Stimulated activated CD4-positive, alpha-beta T cell treated with anti-CD3 and anti-CD28 coated beads, Interleukin-12 subunit alpha, Interleukin-12 subunit beta, amount 100 ng/mL, for 4 hours (primary cell): ENCODE data around the gene NEDD8.

ENCODE experiments used
- DNase-seq: peaks from one replicate; pipeline ENCODE4 v3.0.0-alpha.2; 2020

Gene NEDD8

DNA sequence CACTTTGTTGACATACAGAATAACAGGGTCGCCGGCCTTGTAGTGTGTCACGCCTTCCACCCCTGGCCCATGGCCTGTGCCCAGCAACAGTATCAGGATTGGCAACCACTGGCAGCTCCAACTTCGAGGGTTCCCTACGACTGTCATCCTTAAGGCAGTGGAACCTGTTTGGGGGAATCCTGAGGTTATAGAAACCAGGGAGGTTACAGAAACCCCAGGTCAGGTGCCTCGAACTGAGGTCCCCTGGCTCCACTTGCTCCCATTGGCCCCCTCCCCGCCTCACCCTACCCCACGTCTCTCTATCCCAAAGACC lies 37.3 kb downstream of the NEDD8 start:
- no peak for DNase-seq

DNA sequence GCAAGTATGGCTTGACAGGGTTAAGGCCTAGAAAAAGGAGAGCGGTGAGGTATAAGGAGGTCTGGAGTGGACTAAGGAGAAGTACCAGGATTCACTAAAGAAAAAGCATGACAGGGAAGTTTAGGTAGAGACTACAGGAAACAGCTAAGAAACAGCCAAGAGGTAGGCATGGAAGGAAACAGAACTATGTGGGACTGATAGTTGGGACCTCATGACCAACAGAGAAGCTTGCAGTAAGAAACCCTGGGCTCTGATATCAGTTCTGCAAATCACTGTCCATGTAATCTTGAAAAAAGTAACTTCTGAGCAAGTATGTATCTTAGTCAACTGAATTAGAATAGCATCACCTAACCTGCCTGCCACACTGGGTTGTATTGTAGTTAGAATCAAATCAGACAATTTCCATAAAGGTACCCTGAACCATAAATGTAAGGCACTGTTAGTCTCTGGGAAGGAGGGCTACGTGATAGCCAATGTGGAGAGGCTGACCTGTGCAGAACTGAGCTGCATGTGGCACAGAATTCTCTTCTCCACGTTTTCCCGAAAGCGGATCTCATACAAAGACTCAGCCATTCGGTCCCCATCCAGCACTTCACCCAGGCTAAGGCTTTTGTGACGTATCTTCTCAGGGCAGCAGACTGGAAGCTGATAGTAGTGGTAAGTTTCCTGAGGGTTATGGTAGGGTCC lies 37.8 kb downstream of the NEDD8 start:
- no peak for DNase-seq

DNA sequence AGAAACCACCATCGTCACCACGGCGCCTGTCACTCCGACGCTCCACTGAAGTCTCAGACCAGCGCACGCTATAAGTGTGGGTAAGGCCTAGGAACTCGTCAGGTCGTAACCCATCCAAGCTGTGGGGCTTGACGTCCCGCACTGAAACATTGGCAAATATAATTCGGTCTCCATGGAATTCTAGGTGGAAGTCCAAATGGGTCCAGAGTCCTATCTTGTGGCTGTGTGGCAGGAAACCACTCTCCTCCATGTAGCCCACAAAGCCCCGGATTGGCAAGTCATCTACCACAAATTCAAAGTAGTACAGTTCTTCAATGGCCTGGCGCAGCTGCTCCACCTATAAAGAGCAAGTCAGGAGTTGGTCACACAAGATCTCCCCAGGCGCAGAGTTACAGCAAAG lies 39.2 kb downstream of the NEDD8 start:
- DNase-seq = no peak

DNA sequence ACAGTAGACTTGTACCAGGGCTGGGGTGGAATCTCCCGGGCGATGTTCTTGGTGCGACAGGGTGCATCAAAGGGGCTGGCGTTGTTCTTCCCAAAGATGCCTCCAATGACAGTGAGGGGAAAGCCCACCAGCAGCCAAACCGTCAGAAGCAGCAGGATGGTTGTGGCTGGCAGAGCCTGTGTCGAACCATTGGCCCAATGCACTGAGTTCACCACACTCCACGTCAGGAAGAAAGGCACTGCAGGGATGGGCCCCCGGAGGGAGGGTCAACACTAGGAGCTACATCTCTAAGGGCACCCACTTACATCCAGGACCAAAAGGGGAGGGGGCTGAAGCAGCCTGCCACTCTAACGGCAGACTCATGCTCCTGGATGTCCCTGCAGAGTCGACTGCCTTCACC lies 41.8 kb downstream of the NEDD8 start:
- no peak for DNase-seq

DNA sequence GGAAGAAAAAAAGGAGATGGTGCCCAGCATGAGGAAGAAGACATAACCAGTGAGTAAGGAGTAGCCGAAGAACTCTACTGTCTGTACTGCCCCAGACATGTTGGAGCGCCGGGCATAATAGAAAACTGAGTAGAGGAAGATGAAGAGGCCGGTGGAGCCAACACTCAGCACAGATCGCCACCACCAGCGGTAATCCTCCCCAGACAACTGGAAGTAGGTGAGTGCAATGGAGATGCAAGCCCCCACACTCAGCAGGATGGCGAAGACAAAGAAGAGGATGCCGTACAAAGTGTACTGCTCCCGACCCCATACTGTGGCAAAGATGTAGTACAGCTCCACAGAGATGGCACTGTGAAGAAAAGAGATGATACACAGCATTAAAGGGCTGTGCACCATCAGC lies 42.7 kb downstream of the NEDD8 start:
- no peak for DNase-seq

DNA sequence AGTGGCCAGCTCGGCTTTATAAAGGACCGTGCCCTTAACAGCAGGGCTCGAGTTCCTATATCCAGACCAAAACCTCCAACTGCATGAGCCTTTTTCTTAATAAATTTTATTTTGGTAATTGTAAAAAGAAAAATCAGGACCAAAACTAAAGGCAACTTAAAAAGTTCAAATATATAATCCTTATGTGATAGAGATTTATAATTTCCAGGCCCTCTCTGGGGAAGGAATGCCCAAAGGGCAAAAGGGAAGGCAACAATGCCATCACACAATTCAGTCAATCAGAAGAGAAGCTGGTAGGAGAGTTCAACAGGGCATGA lies 43.1 kb downstream of the NEDD8 start:
- no peak for DNase-seq

DNA sequence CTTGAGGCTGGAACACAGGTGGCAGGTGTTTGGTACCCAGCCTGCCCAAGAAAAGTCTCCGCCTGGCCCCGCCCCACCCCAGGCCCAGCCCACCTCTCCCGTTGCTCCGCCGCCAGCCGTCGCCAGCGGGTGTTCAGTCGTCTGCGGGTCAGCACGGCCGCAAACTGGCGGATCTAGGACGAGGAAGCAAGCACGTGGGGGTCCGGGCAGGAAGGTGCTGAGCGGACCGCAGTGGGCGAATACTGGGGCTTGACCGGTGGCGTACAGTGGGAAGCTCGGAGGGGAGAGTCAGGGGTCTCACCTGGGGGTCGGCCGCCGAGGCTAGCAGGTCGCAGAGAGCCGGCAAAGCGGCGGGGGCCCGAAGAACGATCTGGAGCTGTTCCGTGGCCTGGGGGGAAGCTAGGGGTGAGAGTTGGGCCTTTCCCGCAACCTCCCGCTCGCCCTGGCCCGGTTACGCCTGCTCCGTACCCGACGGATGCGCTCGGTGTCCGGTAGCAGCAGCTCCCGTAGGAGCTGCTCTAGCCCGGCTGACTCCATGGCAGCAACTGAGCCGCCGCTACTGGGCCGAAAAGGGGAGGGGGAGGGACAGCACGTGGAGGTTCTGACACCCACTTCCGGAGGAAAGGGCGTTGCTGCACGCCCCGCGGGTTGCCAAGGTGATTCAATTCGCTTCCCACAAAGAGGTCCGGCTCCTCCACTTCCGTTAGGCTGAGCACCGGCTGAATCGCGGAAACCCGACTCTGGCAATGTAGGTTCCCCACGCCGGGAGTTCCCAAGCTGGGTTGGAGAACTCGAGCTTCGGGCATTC lies 43.7 kb downstream of the NEDD8 start, which contains the start of gene IPO4:
Gene IPO4, minus strand, starts transcription at position 566 of the 808 bp plus-strand sequence. Its CDS starts 29 bp downstream, at position 537.
- DNase-seq = peak; percentile 89

DNA sequence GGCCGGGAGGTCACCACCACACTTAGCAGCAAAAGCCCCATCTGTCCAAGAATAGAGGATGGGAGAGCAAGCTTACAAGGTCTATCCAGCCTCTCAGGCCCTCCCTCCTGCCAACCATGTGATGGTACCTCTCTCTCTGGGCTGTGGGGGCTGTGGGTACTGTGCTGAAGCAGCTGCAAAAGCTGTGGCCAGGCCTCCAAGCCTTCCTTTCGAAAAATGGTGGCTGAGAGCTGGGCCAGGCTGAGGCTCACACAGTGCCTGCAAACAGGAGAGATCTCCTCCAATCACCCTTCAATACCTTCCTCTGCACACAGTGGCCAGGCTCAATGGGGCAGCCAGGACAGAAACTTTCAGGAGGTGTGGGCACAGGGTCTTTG lies 44.6 kb downstream of the NEDD8 start:
- no peak for DNase-seq

DNA sequence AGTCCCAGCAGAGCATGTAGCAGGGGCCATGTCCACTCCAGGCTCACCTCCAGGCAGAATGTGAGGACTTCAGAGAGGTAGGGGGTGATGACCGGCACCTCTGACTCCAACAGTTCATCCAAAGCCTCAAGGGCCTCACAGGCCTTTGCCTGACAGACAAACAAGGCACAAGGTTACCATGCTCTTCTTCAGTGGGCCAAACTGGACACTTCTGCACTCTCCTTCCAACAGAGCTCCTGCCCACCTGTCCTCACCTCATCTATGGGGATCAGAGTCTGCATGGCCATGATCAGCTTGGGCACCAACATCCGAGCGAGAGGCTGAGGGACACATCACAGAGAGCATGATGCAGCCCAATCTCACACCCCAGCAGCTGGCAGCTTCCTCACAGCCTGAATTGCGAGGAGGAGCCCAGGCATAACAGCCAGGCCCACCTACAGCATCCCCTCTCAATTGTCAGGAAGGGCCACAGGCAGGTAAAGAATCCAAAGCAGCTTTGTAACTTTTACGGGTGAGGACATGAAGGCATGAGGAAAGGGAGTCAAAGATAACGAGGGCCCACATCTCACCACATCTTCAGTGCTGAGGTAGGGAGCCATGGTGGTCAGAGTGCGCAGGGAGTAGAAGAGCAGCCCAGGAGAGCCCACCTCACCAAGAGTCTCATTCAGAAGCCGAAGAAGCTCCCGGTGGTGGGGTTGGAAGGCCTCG lies 45.2 kb downstream of the NEDD8 start:
- DNase-seq = no peak

DNA sequence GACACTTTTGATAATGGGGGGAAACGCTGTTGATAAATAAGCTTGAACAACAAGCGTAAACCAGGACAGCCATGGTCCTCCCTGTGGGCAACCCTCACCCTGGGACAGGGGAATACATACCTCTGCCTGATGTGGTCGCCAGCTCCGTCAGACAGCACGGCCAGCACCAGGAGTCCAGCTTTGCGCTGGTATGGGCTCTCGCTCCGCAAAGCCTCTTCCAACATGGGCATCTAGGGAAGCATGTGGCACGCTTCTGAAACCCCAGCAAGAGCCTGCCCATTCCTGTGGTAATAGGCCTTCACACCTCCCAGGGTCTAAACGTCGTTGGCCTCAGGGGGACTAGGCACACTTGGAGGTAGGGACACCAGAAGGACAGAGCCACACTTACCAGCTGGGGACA lies 46.4 kb downstream of the NEDD8 start:
- no peak for DNase-seq

DNA sequence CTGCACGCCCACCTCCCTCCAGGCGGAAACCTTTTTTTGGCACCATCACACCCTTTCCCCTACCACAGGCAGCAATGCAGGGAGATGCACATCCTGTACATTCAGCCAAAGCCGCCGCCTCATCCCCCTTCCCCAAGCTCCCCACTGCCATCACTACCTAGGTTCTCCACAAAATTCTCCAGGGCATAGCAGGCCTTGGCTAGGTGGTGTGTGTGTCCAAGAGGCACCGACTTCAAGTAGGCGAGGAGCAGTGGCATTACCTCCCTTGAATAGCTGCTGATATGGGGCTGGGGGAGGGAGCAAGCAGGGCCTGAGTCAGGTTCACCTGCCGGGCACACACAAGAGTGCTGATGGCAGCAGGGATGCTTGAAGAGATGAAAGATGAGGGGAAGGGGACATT lies 47.1 kb downstream of the NEDD8 start:
- no peak for DNase-seq

DNA sequence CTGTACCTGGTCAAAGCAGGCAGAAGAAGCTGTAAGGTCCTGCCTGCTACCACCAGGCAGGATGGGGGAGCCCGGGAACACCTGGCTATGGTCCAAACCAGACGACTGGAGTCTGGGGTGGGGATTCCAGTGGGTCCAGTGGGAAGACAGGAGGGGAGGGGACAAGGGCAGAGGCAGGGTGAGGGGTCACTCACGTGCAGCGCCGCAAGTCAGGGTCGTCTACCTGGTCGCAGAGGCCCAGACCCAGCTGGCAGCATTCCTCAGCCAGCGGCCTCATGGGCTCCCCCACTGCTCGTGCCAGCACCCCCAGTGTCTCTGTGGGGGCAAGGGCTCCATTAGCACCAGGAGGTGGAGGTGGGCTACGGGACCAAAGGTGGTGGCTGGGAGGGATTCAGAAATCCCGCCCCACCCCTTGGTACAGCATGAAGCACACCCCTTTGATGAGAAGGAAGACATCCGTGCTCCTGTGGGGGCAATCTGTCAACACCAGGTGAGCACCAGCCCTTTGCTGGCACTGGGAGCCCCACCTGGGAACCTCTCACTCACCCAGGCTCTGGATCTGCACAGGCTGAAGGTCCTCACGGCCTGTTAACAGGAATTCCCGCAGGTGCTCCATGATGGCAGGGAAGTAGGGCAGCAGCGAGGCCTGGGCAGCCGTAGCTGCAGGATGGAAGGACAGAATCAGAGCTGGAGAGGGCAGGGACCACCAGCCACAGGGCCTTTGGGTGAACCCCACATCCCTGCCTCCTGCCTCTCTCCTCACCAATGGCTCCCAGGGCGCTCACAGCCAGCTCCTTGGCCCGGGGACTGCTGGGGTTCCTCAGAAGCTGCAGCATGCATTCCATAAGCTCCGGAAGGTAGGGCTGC lies 47.8 kb downstream of the NEDD8 start:
- no peak for DNase-seq

DNA sequence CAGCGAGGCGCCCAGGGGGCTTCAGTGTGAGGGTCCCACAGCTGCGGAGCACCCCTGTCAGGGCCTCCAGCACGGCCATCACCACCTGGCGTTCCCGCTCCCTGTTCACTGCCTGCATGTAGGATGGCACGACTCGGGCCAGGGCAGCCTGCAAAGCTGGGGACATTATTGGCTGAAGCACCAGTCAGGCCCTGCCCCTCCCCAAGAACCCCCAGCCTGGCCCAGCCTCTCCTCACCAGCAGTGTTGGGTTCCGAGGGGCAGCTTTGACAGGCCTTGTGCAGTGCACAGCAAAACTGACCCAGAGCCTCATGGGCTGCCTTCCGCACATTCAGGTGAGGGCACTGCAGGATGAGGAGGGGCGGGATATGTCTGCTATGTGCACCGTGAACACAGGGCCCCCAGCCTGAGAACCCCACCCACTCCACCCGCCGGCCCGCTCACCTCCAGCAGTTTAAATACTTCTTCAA lies 49.1 kb downstream of the NEDD8 start:
- no peak for DNase-seq

DNA sequence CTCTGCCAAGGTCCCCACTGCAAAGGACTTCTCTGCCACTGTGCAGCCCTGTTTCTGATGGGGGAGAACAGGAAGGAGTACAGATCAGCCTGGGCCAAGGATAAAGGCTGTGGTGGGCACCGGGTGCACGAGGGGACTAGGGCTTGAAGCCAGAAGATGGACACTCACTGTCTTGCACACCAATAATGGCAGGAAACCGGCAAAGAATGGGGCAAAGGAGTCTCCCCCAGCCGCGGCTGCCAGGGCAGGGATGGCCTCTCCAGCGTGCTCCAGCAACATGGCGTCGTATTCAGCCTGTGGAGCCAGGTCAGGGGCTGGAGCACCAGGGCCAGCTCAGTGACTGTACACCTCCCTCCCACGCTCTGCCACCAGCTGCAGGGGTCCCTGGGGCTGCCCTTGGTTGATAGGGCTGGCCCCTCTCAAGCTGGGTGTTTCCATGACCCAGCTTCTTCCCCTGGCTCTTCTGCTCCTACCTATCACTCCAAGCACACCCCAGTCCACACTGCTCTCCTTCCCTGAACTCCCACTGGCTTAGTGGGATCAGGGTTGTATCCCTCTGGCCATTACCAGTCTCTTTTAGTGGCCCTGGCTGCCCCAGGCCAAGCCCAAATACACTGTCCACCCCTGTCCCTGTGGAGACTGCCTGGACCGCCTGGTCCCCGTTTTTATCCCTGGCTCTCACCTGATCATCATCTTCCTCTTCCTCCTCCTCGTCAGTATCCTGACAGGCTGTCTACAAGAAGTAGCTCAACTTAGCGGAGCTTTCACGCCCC lies 49.9 kb downstream of the NEDD8 start:
- DNase-seq = no peak

DNA sequence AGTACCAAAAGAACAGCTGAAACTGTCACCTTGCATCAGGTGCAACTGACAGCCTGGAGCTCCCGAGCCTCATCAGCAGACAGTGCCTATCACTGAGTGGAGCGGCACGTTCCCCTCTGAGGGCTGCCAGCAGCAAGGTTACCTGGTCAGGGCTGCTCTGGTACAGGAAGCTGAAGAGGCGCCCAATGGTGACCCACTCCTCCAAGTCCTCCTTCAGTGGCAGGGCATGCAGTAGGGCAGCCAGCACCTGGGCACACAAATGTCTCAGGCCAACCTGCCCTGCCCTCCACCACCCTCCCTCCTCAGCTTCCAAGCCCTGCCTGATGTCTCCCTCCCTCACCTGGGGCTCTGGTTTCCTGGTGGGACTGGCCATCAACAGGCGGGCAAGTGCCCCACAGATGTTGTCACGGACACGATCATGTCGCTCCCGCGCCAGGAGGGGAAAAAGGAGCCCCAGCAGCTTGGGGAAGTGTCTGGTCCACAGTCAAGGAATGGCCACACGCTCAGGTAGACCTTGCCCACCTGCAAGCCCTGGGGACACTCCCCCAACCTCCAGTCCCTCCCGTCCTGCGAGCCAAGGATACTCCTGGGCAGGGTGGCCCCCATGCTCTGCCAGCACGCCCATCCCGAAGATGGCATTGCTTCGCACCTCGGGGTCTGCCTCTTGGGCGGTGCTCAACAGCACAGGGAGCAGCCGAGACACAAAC lies 50.6 kb downstream of the NEDD8 start:
- no peak for DNase-seq

DNA sequence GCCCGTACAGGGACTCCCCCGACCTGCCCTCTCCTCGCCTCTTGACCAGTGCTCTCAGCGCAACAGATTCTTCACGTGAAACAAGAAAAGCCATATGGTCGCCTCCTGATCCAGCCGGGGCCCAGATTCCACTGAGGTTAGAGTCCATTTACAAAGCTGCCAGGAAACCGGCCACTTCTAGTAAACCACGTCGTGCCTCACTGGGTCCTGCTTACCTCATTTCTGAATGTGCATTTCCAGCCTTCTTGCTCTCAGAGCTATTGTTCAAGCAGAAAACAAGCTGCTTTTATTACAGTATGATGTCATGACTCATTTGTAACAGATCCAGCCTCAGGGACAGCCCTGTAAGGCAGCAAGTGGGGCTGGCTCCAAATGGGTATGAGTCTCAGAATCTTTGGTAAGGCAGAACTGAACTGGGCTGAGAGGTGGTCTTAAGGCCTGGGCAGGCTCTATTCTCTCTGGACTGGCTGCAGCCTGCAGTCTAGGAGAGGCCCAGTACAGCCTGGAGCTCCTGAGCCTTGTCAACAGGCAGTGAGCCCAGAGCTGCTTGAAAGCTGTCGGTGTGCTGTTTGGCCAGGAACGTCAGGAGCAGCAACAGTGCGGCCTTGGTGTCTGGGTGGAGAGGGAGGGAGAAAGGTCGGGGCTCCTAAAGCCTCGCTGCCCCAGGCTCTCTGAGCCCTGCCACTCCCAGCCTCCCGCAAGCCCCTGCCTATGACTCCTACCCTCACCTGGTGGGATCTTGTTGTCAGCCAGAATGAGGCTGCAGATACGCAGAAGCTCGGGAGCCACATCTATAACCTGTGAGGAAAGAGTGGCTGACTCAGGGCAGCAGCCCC lies 52.0 kb downstream of the NEDD8 start:
- no peak for DNase-seq

DNA sequence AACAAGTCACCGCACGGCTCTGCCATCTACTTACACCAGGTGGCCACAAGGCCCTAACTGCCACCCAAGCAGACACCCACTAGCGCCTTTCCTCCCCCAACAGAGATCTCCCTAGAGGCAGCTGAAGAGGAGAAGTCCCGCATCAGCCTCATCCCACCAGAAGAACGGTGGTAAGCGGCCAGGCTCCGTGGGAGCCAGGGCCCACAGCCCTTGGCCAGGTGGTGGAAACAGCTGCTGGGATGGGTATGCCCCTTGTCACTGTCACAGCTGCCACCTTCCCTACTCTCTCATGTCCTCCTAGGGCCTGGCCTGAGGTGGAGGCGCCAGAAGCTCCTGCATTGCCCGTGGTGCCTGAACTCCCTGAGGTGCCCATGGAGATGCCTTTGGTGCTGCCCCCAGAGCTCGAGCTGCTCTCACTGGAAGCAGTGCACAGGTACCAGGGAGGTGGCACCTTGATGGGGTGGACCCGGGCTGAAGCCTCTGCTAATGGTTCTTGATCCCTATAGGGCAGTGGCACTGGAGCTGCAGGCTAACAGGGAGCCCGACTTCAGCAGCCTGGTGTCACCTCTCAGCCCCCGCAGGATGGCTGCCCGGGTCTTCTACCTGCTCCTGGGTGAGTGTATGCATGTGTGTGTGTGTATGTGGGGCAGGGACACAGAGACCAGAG lies 52.7 kb downstream of the NEDD8 start:
- no peak for DNase-seq

DNA sequence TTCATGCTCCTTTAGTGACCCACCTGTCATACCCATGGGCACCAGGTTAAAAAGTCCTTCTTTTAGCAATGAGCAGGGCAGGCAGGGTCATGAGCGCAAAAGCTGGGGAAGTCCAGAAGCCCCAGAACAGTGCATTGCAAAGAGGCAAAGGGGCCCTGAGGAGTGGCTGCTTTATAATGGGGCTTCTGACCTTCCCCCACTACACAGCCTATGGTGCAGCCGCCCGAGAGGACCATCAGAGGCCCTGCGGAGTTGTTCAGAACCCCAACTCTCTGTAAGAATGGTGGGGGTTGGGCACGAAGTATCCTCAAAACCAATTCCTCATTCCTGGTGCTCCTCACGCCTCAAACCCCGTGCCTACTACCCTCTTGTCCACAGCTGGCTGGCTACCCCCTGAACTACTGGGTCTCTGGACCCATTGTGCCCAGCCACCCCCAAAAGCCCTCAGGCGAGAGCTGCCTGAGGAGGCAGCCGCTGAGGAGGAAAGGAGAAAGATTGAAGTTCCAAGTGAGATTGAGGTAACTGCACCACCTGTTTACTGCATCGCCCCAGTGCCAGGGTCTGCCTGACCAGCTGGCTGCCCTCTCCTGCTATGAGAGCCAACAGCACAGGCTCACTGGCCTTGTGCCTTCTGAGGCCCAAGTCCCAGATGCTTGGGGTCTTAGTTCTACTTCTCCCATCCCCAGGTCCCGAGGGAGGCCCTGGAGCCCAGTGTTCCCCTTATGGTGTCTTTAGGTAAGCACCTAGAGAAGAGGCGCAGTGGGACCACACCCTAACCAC lies 53.6 kb downstream of the NEDD8 start:
- DNase-seq = no peak

DNA sequence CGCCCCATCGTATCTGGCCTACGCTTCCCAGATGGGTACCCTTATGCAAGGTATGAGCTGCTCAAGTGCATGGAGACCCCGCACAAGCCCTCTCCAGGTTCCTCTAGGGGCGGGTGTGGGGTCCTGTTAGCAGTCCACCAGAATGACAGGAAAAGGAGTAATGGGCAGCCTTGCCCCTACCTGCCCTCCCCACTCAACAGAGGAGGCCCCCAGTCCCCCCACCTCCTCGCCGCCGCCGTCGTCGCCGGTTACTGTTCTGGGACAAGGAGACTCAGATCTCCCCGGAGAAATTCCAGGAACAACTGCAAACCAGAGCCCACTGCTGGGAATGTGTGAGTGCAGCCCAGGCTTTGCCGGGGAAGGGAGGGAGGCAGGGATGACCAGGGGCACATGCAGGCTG lies 54.3 kb downstream of the NEDD8 start:
- DNase-seq = no peak
